Stimulated activated CD8-positive, alpha-beta memory T cell treated with anti-CD3 and anti-CD28 coated beads, Interleukin-7, amount 100 ng/mL, for 48 hours (primary cell): ENCODE measurements around the gene ZNF775.
"Not testable (repeated sequence)": the region's sequence is repeated elsewhere in the genome, so short reads cannot be mapped to it uniquely, and the experiment has no call there.

ENCODE experiments used
- DNase-seq, 2 donors: peaks; one replicate each; pipeline ENCODE4 v3.0.0-alpha.2; 2020; ENCODE audit warnings: low read depth in 1 of 2; ENCODE audit errors: extremely low read depth in 1 of 2

The ZNF775 gene

GRCh38 chr7:150380463-150380862 is 1.3 kb downstream of the ZNF775 start:
- no peak for DNase-seq

- no peak for DNase-seq
Measured at GRCh38 chr7:150381096-150381495, 2.0 kb downstream of the ZNF775 start.

- DNase-seq, result no peak
Measured at GRCh38 chr7:150381785-150382122, 2.6 kb downstream of the ZNF775 start.

GRCh38 chr7:150382123-150382843 is 3.2 kb downstream of the ZNF775 start:
- DNase-seq, result no peak

- DNase-seq, result no peak
Measured at GRCh38 chr7:150382844-150383225, 3.7 kb downstream of the ZNF775 start.

GRCh38 chr7:150383710-150384397 is 4.7 kb downstream of the ZNF775 start:
- no peak for DNase-seq

GRCh38 chr7:150384406-150385301 is 5.5 kb downstream of the ZNF775 start:
- DNase-seq, result no peak

- DNase-seq, result no peak
Measured at GRCh38 chr7:150385302-150385723, 6.2 kb downstream of the ZNF775 start.

GRCh38 chr7:150385884-150386283 is 6.8 kb downstream of the ZNF775 start:
- DNase-seq, result not testable (repeated sequence)

- no peak for DNase-seq
Measured at GRCh38 chr7:150388306-150388705, 9.2 kb downstream of the ZNF775 start.

GRCh38 chr7:150388709-150389531 is 9.8 kb downstream of the ZNF775 start:
- no peak for DNase-seq

- DNase-seq, result no peak
Measured at GRCh38 chr7:150389532-150389816, 10.3 kb downstream of the ZNF775 start.

- no peak for DNase-seq
Measured at GRCh38 chr7:150390205-150390604, 11.1 kb downstream of the ZNF775 start.

- DNase-seq, result no peak
Measured at GRCh38 chr7:150393325-150393724, 14.2 kb downstream of the ZNF775 start.

- no peak for DNase-seq
Measured at GRCh38 chr7:150396426-150396825, 17.3 kb downstream of the ZNF775 start.

- no peak for DNase-seq
Measured at GRCh38 chr7:150396851-150397260, 17.7 kb downstream of the ZNF775 start.

- DNase-seq, result no peak
Measured at GRCh38 chr7:150397346-150398107, 18.4 kb downstream of the ZNF775 start.

- DNase-seq, result no peak
Measured at GRCh38 chr7:150398108-150398964, 19.2 kb downstream of the ZNF775 start.

- no peak for DNase-seq
Measured at GRCh38 chr7:150398965-150399320, 19.8 kb downstream of the ZNF775 start.
